K562 (cell line): ENCODE results near the gene UGT1A9. TPM values are rescaled to one million over a fixed set of nuclear protein-coding genes. Genes with fewer than 3 reads are reported as not detected.

Source experiments
- ATAC-seq: fragments of 200-7000 bp; cut with Tn5 transposase; 3 replicates; pipeline ENCODE4 v1.9.1; 2020; ENCODE audit warnings: moderate library complexity
- BruUV-seq: library from RNA; stranded (reverse); fragments of 400-500 nt; replicated peaks from 2 replicates; lab custom pipeline; 2021; lab: Mats Ljungman, UMichigan
- CTCF ChIA-PET: fragments of 300-600 bp; formaldehyde crosslinking; extraction: SDS; loops from one replicate; lab custom pipeline; 2021; ENCODE audit warnings: low intra/inter-chr PET ratio; lab: Yijun Ruan, JAX
- POLR2A ChIA-PET: fragments of 300-600, 350-650 bp; sonication (Branson Sonifier 250); formaldehyde crosslinking; extraction: SDS; loops from one replicate; lab custom pipeline; 2021; ENCODE audit warnings: antibody characterized with exemption, inconsistent platforms; lab: Yijun Ruan, JAX
- DNase-seq, 4 experiments: peaks; one replicate each; pipeline versions ENCODE4 v3.0.0 to v3.0.0-alpha.2; 2011 to 2018; ENCODE audit warnings: low spot score in 3 of 4, mixed read lengths in 3 of 4; ENCODE audit errors: extremely low read depth in 1 of 4
- FAIRE-seq: peaks from 2 replicates; lab custom pipeline; 2011; peaks lifted over from hg19 to GRCh38; lab: Jason Lieb, UNC
- H2AFZ ChIP-seq: 2 replicates; pipeline ENCODE4 v1.6.0; 2011; ENCODE audit warnings: low read depth, low read length, control low read depth, inconsistent platforms
- H3K27ac ChIP-seq: fragments of 200-600 bp; 3 replicates; pipeline ENCODE4 v1.8.0; 2011; ENCODE audit warnings: low read depth, mild to moderate bottlenecking, control low read depth, inconsistent platforms, low read length, moderate library complexity, mixed read lengths; ENCODE audit errors: extremely low read depth
- H3K27me3 ChIP-seq, 2 experiments: fragments of 300-600 bp in 1 of 2; 2 replicates in 1 of 2; 3 replicates in 1 of 2; pipeline versions ENCODE4 v1.6.0 to v1.8.0; 2011; ENCODE audit warnings: inconsistent platforms in 2 of 2, low read length in 2 of 2, mild to moderate bottlenecking in 1 of 2, mixed read lengths in 1 of 2, moderate library complexity in 1 of 2; ENCODE audit not compliant: control insufficient read depth in 2 of 2, insufficient read depth in 2 of 2
- H3K36me3 ChIP-seq: fragments of 300-600 bp; 3 replicates; pipeline ENCODE4 v1.8.0; 2011; ENCODE audit warnings: mild to moderate bottlenecking, low read length, inconsistent platforms; ENCODE audit not compliant: control insufficient read depth, insufficient read depth
- H3K4me1 ChIP-seq, 2 experiments: fragments of 200-600 bp in 1 of 2; replicated peaks in 1 of 2; 2 replicates in 1 of 2; 3 replicates in 1 of 2; pipeline versions ENCODE4 v1.5.1 to v1.8.0; 2011; ENCODE audit warnings: inconsistent platforms in 2 of 2, low read length in 2 of 2, mild to moderate bottlenecking in 1 of 2, mixed read lengths in 1 of 2, moderate library complexity in 1 of 2; ENCODE audit not compliant: control insufficient read depth in 2 of 2, insufficient read depth in 2 of 2
- H3K4me2 ChIP-seq: 2 replicates; pipeline ENCODE4 v1.6.1; 2011; ENCODE audit warnings: low read length, control low read depth, inconsistent platforms, mixed read lengths; ENCODE audit not compliant: insufficient read depth
- H3K4me3 ChIP-seq: fragments of 200-600 bp; sonication (generic), shearing (Covaris generic); 2 replicates; pipeline ENCODE4 v1.5.1; 2016; ENCODE audit warnings: control low read depth, inconsistent platforms
- H3K79me2 ChIP-seq: fragments of 200-600 bp; 3 replicates; pipeline ENCODE4 v1.8.0; 2011; ENCODE audit warnings: low read length, inconsistent platforms; ENCODE audit not compliant: control insufficient read depth, insufficient read depth
- H3K9ac ChIP-seq, 2 experiments: 2 replicates each; pipeline versions ENCODE4 v1.6.0 to v1.6.1; 2011; ENCODE audit warnings: low read depth in 2 of 2, low read length in 2 of 2, control low read depth in 1 of 2, inconsistent platforms in 1 of 2, mild to moderate bottlenecking in 1 of 2, mixed read lengths in 1 of 2; ENCODE audit not compliant: insufficient read depth in 1 of 2
- H3K9me1 ChIP-seq: one replicate; pipeline ENCODE4 v1.6.0; 2011; ENCODE audit warnings: inconsistent platforms, mild to moderate bottlenecking, low read length, moderate library complexity; ENCODE audit not compliant: control insufficient read depth, insufficient read depth
- H3K9me3 ChIP-seq: replicated peaks from 2 replicates; pipeline ENCODE4 v1.5.1; 2011; ENCODE audit warnings: low read depth, low read length, inconsistent platforms; ENCODE audit not compliant: control insufficient read depth, insufficient read depth
- H4K20me1 ChIP-seq: replicated peaks from 2 replicates; pipeline ENCODE4 v1.6.1; 2011; ENCODE audit warnings: low read length, inconsistent platforms, mixed read lengths; ENCODE audit not compliant: control insufficient read depth, insufficient read depth
- ATF4 ChIP-seq: fragments of 450-650 bp; formaldehyde crosslinking; IDR thresholded peaks from 2 replicates; pipeline ENCODE4 v1.4.0; 2022; ENCODE audit warnings: mild to moderate bottlenecking, moderate library complexity
- CTBP1 ChIP-seq: fragments of 450-650 bp; IDR thresholded peaks from 2 replicates; pipeline ENCODE4 v1.6.1; 2016; ENCODE audit warnings: borderline replicate concordance
- HNRNPLL ChIP-seq: fragments of 200-400 bp; formaldehyde crosslinking; IDR thresholded peaks from 2 replicates; pipeline ENCODE4 v1.6.1; 2017; ENCODE audit warnings: low read length, low read depth, mild to moderate bottlenecking; ENCODE audit not compliant: poor library complexity, severe bottlenecking
- PKNOX1 ChIP-seq: fragments of 450-650 bp; IDR thresholded peaks from 2 replicates; pipeline ENCODE4 v1.6.1; 2016
- ZNF175 ChIP-seq: fragments of 200-800 bp; sonication (Bioruptor generic); IDR thresholded peaks from 2 replicates; pipeline ENCODE4 v1.6.1; 2016; ENCODE audit warnings: low read depth, mild to moderate bottlenecking, missing genetic modification characterization, missing compliant biosample characterization
- in situ Hi-C: fragments of 300-500 bp; cut with MboI; formaldehyde crosslinking; loops from 4 replicates; pipeline ENCODE4 v1.15.0; 2018; ENCODE audit warnings: inconsistent platforms, mixed read lengths
- intact Hi-C: fragments of 100-400 bp; cut with micrococcal nuclease; formaldehyde crosslinking; loops from 2 replicates; pipeline ENCODE4 v1.14.2; 2022
- polyA plus RNA-seq, 8 experiments: library from polyadenylated mRNA; depleted of rRNA in 4 of 8; stranded (reverse) in 5 of 8; unstranded in 3 of 8; fragments of >200 nt; fragmentation: Nextera tagmentation in 2 of 8; fragmentation: Illumina TruSeq in 1 of 8; extraction: Ambion mirVana in 2 of 8; extraction: Trizol in 1 of 8; gene quantifications; 2 replicates each; pipeline versions ENCODE4 v1.2.1 to v1.2.3, GENCODE V29; 2011 to 2014; ENCODE audit warnings: inconsistent platforms in 1 of 8, missing spikeins in 1 of 8
- total RNA-seq, 7 experiments: library from RNA; depleted of rRNA in 6 of 7; stranded (reverse); fragments of >200 nt in 6 of 7; fragmentation: Illumina TruSeq in 2 of 7; extraction: Trizol in 2 of 7; gene quantifications; 2 replicates each; pipeline versions ENCODE4 v1.2.1 to v1.2.3, GENCODE V29; 2011 to 2021; ENCODE audit warnings: low replicate concordance in 1 of 7

UGT1A9 gene
- total and polyA plus RNA-seq, 9 of the 15 experiments (the other 6 are each of a cell fraction or from before 2014, with no cell fraction given), result 0.09 TPM; not detected in 8

- no peaks in the 10 kb centered on the region for H3K36me3 ChIP-seq
- no peak for DNase-seq
- no peak overlapping the region for H3K4me3 ChIP-seq
- no TSS peak for BruUV-seq
- H2AFZ ChIP-seq, result no peak overlapping the region
- no peaks in the 10 kb centered on the region for H3K9me1 ChIP-seq
- in situ Hi-C loops, result no loop called here
- H4K20me1 ChIP-seq, result no peaks in the 10 kb centered on the region
- FAIRE-seq, result no peak
- TF ChIP-seq ATF4 (CRISPR knock-in tag), result no peak
- TF ChIP-seq PKNOX1, result no peak
- no peak for TF ChIP-seq HNRNPLL
- TF ChIP-seq ZNF175 (CRISPR knock-in tag), result no peak
- no peak for TF ChIP-seq CTBP1
- TF ChIP-seq, all 486 proteins: peak for 0
- Histone ChIP-seq H3K27me3 (peaks cover 0 to 17% of the 10 kb centered on the region in 2 experiments; a peak in 2 of 5 replicates), H3K4me2 (no peak overlapping the region), H3K9me3 (no peaks in the 10 kb centered on the region), H3K79me2 (no peaks in the 10 kb centered on the region), H3K4me1 (peaks cover 0 to 5% of the 10 kb centered on the region in 2 experiments; a peak in 2 of 5 replicates), H3K27ac (no peak overlapping the region), H3K9ac (no peak overlapping the region)
- ChIA-PET CTCF (no interaction called here), POLR2A (no interaction called here)
- intact Hi-C loops, result no loop called here
- ATAC-seq, result no peak
Observed at GRCh38 chr2:233758141-233758540, 86.4 kb downstream of the UGT1A9 start.
